ENCODE results near the gene SIT1.

SIT1 gene

DNA sequence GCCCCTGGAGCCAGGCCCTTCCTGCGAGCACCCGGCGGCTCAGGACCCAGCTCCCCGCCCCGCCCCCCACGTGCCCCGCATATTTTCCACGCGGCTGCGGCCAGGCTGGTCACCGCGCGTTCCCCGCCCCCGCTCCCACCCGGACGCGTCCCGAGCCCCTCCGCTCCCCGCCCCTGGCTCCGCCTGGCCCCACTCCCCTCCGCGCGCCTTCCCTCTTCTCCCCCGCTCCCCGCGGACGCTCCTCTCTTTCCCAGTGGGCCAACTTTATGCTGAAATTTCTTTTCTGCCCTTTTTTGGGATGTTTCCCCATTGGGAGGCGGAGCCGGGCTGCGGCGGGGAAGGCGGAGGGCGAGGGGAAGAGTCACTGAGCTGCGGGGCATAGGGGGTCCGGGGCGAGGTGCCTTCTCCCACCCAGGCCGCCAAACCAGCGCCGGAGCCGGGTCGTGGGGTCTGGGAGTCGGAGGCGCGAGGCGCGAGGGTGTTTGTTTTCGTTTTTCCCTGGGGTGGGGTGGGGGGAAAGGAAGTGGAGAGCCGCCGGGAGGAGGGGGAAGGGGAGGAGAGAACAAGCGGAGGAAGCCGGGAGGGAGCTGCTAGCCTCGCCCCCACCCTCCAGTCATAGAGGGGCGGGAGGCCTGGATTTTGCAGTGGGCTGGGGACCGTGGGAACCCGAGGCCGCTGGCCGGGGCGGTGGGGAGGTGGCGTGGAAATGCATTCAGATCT, 40.0 kb upstream of the SIT1 start:
- Histone ChIP-seq H3K36me3 (ENCODE audit: control insufficient read depth in 2 of 2, insufficient read depth in 1 of 2, low read length in 2 of 2) (peaks cover 0 to 2% of the 10 kb centered on the region in 2 experiments; a peak in 1 of 3 replicates), H3K4me3 (ENCODE audit: low read depth, low read length) (peak overlapping the region; percentile 58), H3K4me1 (ENCODE audit: control insufficient read depth, insufficient read depth, low read length) (peaks cover 3% of the 10 kb centered on the region; the same call in 1 of the 2 replicates), H3K27ac (ENCODE audit: extremely low read depth, low read depth, low read length) (peak overlapping the region; percentile 56; the same call in 1 of the 2 replicates), H3K9me3 (ENCODE audit: control insufficient read depth, insufficient read depth, low read depth, low read length) (no peaks in the 10 kb centered on the region)
- ChIA-PET POLR2A (interaction anchor here (0.6 to 2.9 kb wide), 15 partner anchors 10 to 1953 kb away, joined by 3 to 23 read pairs (median 5); partner anchors contain the start of genes ARHGEF39, CCDC107, CREB3 and HRCT1), CTCF (interaction anchor here (0.7 to 9.0 kb wide), 7 partner anchors 11 to 87 kb away, joined by 3 to 157 read pairs (median 3); partner anchors contain the start of genes ARHGEF39, CCDC107 and RMRP)
- TF ChIP-seq EGR2 (tag by site-specific recombination; IDR thresholded peaks at IDR 0.05; ENCODE audit: low read depth): peak; percentile 71
- TF ChIP-seq, protein P1, sequence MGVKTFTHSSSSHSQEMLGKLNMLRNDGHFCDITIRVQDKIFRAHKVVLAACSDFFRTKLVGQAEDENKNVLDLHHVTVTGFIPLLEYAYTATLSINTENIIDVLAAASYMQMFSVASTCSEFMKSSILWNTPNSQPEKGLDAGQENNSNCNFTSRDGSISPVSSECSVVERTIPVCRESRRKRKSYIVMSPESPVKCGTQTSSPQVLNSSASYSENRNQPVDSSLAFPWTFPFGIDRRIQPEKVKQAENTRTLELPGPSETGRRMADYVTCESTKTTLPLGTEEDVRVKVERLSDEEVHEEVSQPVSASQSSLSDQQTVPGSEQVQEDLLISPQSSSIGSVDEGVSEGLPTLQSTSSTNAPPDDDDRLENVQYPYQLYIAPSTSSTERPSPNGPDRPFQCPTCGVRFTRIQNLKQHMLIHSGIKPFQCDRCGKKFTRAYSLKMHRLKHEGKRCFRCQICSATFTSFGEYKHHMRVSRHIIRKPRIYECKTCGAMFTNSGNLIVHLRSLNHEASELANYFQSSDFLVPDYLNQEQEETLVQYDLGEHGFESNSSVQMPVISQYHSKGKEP (tag by site-specific recombination; IDR thresholded peaks at IDR 0.05): no peak
- peak; percentile 60 for TF ChIP-seq ZFHX2 (tag by site-specific recombination; conservative IDR thresholded peaks at IDR 0.05)
- TF ChIP-seq ZNF366 (tag by site-specific recombination; conservative IDR thresholded peaks at IDR 0.05): peak; percentile 50; the same call in 1 of the 2 replicates
- TF ChIP-seq, protein P2, sequence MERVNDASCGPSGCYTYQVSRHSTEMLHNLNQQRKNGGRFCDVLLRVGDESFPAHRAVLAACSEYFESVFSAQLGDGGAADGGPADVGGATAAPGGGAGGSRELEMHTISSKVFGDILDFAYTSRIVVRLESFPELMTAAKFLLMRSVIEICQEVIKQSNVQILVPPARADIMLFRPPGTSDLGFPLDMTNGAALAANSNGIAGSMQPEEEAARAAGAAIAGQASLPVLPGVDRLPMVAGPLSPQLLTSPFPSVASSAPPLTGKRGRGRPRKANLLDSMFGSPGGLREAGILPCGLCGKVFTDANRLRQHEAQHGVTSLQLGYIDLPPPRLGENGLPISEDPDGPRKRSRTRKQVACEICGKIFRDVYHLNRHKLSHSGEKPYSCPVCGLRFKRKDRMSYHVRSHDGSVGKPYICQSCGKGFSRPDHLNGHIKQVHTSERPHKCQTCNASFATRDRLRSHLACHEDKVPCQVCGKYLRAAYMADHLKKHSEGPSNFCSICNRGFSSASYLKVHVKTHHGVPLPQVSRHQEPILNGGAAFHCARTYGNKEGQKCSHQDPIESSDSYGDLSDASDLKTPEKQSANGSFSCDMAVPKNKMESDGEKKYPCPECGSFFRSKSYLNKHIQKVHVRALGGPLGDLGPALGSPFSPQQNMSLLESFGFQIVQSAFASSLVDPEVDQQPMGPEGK (tag by site-specific recombination; IDR thresholded peaks at IDR 0.05): peak; percentile 60; the same call in 1 of the 2 replicates
- no peak for TF ChIP-seq ZNF514 (tag by site-specific recombination; IDR thresholded peaks at IDR 0.05)
- no peak for TF ChIP-seq ZNF837 (tag by site-specific recombination; IDR thresholded peaks at IDR 0.05)
- TF ChIP-seq REPIN1 (tag by site-specific recombination; IDR thresholded peaks at IDR 0.05; ENCODE audit: low read depth): no peak
- TF ChIP-seq ZNF785 (tag by site-specific recombination; IDR thresholded peaks at IDR 0.05): no peak
- TF ChIP-seq ZNF701 (tag by site-specific recombination; IDR thresholded peaks at IDR 0.05): no peak
- TF ChIP-seq, protein P3, sequence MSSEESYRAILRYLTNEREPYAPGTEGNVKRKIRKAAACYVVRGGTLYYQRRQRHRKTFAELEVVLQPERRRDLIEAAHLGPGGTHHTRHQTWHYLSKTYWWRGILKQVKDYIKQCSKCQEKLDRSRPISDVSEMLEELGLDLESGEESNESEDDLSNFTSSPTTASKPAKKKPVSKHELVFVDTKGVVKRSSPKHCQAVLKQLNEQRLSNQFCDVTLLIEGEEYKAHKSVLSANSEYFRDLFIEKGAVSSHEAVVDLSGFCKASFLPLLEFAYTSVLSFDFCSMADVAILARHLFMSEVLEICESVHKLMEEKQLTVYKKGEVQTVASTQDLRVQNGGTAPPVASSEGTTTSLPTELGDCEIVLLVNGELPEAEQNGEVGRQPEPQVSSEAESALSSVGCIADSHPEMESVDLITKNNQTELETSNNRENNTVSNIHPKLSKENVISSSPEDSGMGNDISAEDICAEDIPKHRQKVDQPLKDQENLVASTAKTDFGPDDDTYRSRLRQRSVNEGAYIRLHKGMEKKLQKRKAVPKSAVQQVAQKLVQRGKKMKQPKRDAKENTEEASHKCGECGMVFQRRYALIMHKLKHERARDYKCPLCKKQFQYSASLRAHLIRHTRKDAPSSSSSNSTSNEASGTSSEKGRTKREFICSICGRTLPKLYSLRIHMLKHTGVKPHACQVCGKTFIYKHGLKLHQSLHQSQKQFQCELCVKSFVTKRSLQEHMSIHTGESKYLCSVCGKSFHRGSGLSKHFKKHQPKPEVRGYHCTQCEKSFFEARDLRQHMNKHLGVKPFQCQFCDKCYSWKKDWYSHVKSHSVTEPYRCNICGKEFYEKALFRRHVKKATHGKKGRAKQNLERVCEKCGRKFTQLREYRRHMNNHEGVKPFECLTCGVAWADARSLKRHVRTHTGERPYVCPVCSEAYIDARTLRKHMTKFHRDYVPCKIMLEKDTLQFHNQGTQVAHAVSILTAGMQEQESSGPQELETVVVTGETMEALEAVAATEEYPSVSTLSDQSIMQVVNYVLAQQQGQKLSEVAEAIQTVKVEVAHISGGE (tag by site-specific recombination; conservative IDR thresholded peaks at IDR 0.05; ENCODE audit: low read depth): 0 out of 2 replicates have a peak, but pooled peaks have one; percentile 17
- TF ChIP-seq ZSCAN23 (tag by site-specific recombination; IDR thresholded peaks at IDR 0.05): no peak
- peak; percentile 55 for TF ChIP-seq SP2 (tag by site-specific recombination; IDR thresholded peaks at IDR 0.05)
- no peak for TF ChIP-seq ZNF133 (tag by site-specific recombination; IDR thresholded peaks at IDR 0.05)
- TF ChIP-seq MZF1 (tag by site-specific recombination; IDR thresholded peaks at IDR 0.05; ENCODE audit: borderline replicate concordance): no peak
- peak; percentile 27; the same call in 1 of the 2 replicates for TF ChIP-seq IKZF3 (tag by site-specific recombination; IDR thresholded peaks at IDR 0.05)
- TF ChIP-seq ZNF140 (tag by site-specific recombination; IDR thresholded peaks at IDR 0.05): no peak
- TF ChIP-seq, protein P4, sequence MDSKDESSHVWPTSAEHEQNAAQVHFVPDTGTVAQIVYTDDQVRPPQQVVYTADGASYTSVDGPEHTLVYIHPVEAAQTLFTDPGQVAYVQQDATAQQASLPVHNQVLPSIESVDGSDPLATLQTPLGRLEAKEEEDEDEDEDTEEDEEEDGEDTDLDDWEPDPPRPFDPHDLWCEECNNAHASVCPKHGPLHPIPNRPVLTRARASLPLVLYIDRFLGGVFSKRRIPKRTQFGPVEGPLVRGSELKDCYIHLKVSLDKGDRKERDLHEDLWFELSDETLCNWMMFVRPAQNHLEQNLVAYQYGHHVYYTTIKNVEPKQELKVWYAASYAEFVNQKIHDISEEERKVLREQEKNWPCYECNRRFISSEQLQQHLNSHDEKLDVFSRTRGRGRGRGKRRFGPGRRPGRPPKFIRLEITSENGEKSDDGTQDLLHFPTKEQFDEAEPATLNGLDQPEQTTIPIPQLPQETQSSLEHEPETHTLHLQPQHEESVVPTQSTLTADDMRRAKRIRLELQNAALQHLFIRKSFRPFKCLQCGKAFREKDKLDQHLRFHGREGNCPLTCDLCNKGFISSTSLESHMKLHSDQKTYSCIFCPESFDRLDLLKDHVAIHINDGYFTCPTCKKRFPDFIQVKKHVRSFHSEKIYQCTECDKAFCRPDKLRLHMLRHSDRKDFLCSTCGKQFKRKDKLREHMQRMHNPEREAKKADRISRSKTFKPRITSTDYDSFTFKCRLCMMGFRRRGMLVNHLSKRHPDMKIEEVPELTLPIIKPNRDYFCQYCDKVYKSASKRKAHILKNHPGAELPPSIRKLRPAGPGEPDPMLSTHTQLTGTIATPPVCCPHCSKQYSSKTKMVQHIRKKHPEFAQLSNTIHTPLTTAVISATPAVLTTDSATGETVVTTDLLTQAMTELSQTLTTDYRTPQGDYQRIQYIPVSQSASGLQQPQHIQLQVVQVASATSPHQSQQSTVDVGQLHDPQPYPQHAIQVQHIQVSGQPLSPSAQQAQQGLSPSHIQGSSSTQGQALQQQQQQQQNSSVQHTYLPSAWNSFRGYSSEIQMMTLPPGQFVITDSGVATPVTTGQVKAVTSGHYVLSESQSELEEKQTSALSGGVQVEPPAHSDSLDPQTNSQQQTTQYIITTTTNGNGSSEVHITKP (tag by site-specific recombination; IDR thresholded peaks at IDR 0.05): peak; percentile 41; the same call in 1 of the 2 replicates
- no peak for TF ChIP-seq ZNF76 (tag by site-specific recombination; IDR thresholded peaks at IDR 0.05; ENCODE audit: borderline replicate concordance, low read depth)
- TF ChIP-seq PRDM1 (tag by site-specific recombination; IDR thresholded peaks at IDR 0.05): peak; percentile 30; the same call in 1 of the 2 replicates
- peak; percentile 32; the same call in 1 of the 2 replicates for TF ChIP-seq KLF8 (tag by site-specific recombination; IDR thresholded peaks at IDR 0.05)
- TF ChIP-seq GLIS2 (tag by site-specific recombination; IDR thresholded peaks at IDR 0.05): peak; percentile 50
- 0 out of 2 replicates have a peak, but pooled peaks have one; percentile 18 for TF ChIP-seq ZNF629 (tag by site-specific recombination; IDR thresholded peaks at IDR 0.05)
- TF ChIP-seq, protein P5, sequence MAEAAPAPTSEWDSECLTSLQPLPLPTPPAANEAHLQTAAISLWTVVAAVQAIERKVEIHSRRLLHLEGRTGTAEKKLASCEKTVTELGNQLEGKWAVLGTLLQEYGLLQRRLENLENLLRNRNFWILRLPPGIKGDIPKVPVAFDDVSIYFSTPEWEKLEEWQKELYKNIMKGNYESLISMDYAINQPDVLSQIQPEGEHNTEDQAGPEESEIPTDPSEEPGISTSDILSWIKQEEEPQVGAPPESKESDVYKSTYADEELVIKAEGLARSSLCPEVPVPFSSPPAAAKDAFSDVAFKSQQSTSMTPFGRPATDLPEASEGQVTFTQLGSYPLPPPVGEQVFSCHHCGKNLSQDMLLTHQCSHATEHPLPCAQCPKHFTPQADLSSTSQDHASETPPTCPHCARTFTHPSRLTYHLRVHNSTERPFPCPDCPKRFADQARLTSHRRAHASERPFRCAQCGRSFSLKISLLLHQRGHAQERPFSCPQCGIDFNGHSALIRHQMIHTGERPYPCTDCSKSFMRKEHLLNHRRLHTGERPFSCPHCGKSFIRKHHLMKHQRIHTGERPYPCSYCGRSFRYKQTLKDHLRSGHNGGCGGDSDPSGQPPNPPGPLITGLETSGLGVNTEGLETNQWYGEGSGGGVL (tag by site-specific recombination; IDR thresholded peaks at IDR 0.05): peak; percentile 97
